ENCODE measurements around the gene ANKRD13A.

Gene ANKRD13A

GRCh38 chr12:110059651-110060000, 60.4 kb downstream of the ANKRD13A start:
- no peaks in the 10 kb centered on the region for H3K79me1 ChIP-seq (replicated peaks; ENCODE audit: low read length, poor library complexity, severe bottlenecking)
- H4K91ac ChIP-seq (ENCODE audit: low read length) = no peak overlapping the region
- peaks cover 6% of the 10 kb centered on the region for H3K4me1 ChIP-seq (ENCODE audit: control insufficient read depth, insufficient read depth, low read depth, low read length)
- WGBS = 98% methylated on average over 2 of the region's 2 CpGs
- peak overlapping the region in 1 of 2 experiments; percentile 60 for H3K4ac ChIP-seq (ENCODE audit: low read depth in 1 of 2, low read length in 2 of 2)
- no peak overlapping the region for H3K23ac ChIP-seq (ENCODE audit: low read length in 2 of 2)
- no peak overlapping the region for H2AK5ac ChIP-seq (ENCODE audit: low read length, severe bottlenecking)
- H2AFZ ChIP-seq (ENCODE audit: low read depth, low read length) = no peak overlapping the region
- H3K4me3 ChIP-seq (ENCODE audit: insufficient read depth in 1 of 2, low read depth in 1 of 2, low read length in 2 of 2) = no peak overlapping the region
- no peak overlapping the region for H2BK120ac ChIP-seq (ENCODE audit: low read depth, low read length)
- H3K27me3 ChIP-seq (ENCODE audit: control insufficient read depth in 1 of 2, insufficient read depth in 1 of 2, low read length in 2 of 2) = no peaks in the 10 kb centered on the region
- H2BK15ac ChIP-seq (ENCODE audit: low read depth, poor library complexity, severe bottlenecking) = peak overlapping the region; percentile 4
- H3K9ac ChIP-seq (ENCODE audit: low read length) = no peak overlapping the region
- H2BK5ac ChIP-seq (ENCODE audit: low read depth, low read length, poor library complexity, severe bottlenecking) = no peak overlapping the region
- no peak overlapping the region for H3K14ac ChIP-seq (ENCODE audit: low read length in 2 of 2)
- peak overlapping the region in 1 of 2 experiments; percentile 45 for H2BK12ac ChIP-seq (ENCODE audit: low read length in 2 of 2)
- no peaks in the 10 kb centered on the region for H3K9me3 ChIP-seq (ENCODE audit: control insufficient read depth, low read length)
- no peak overlapping the region for H3K27ac ChIP-seq (ENCODE audit: low read length, poor library complexity, severe bottlenecking)
- H3K4me2 ChIP-seq (ENCODE audit: low read length, poor library complexity, severe bottlenecking) = no peak overlapping the region
- H4K8ac ChIP-seq (ENCODE audit: low read length) = no peak overlapping the region
- peak overlapping the region in 1 of 2 experiments; percentile 61 for H3K18ac ChIP-seq (ENCODE audit: low read depth in 1 of 2, low read length in 2 of 2)
- no peak for DNase-seq
- no peaks in the 10 kb centered on the region for H3K36me3 ChIP-seq (ENCODE audit: control insufficient read depth in 1 of 2, insufficient read depth in 2 of 2, low read depth in 1 of 2, low read length in 2 of 2)

- no peak overlapping the region for H2AK5ac ChIP-seq (ENCODE audit: low read length, severe bottlenecking)
Measured at GRCh38 chr12:110062241-110062640, 63.0 kb downstream of the ANKRD13A start.

GRCh38 chr12:110065540-110065939, 66.3 kb downstream of the ANKRD13A start:
- Histone ChIP-seq H2BK5ac (ENCODE audit: low read depth, low read length, poor library complexity, severe bottlenecking) (no peak overlapping the region), H4K91ac (ENCODE audit: low read length) (no peak overlapping the region), H3K27ac (ENCODE audit: low read length, poor library complexity, severe bottlenecking) (no peak overlapping the region), H2AK5ac (ENCODE audit: low read length, severe bottlenecking) (no peak overlapping the region), H2BK15ac (ENCODE audit: low read depth, poor library complexity, severe bottlenecking) (no peak overlapping the region), H3K27me3 (ENCODE audit: control insufficient read depth in 1 of 2, insufficient read depth in 1 of 2, low read length in 2 of 2) (no peaks in the 10 kb centered on the region), H3K14ac (ENCODE audit: low read length in 2 of 2) (no peak overlapping the region), H3K4me2 (ENCODE audit: low read length, poor library complexity, severe bottlenecking) (no peak overlapping the region), H2BK120ac (ENCODE audit: low read depth, low read length) (no peak overlapping the region), H2AFZ (ENCODE audit: low read depth, low read length) (no peak overlapping the region), H3K4ac (ENCODE audit: low read depth in 1 of 2, low read length in 2 of 2) (no peak overlapping the region), H3K4me3 (ENCODE audit: insufficient read depth in 1 of 2, low read depth in 1 of 2, low read length in 2 of 2) (no peak overlapping the region), H4K8ac (ENCODE audit: low read length) (no peak overlapping the region), H3K79me1 (replicated peaks; ENCODE audit: low read length, poor library complexity, severe bottlenecking) (no peaks in the 10 kb centered on the region), H3K18ac (ENCODE audit: low read depth in 1 of 2, low read length in 2 of 2) (no peak overlapping the region), H3K4me1 (ENCODE audit: control insufficient read depth, insufficient read depth, low read depth, low read length) (no peaks in the 10 kb centered on the region), H3K36me3 (ENCODE audit: control insufficient read depth in 1 of 2, insufficient read depth in 2 of 2, low read depth in 1 of 2, low read length in 2 of 2) (no peaks in the 10 kb centered on the region), H3K23ac (ENCODE audit: low read length in 2 of 2) (no peak overlapping the region), H2BK12ac (ENCODE audit: low read length in 2 of 2) (no peak overlapping the region), H3K9ac (ENCODE audit: low read length) (no peak overlapping the region), H3K9me3 (ENCODE audit: control insufficient read depth, low read length) (no peaks in the 10 kb centered on the region)
- DNase-seq = no peak
- 86% methylated on average over 2 of the region's 2 CpGs for WGBS

More at GRCh38 chr12:110062241-110062640, 63.0 kb downstream of the ANKRD13A start:
- H3K27ac ChIP-seq (ENCODE audit: low read length, poor library complexity, severe bottlenecking) = no peak overlapping the region
- no peak overlapping the region for H4K91ac ChIP-seq (ENCODE audit: low read length)
- no peak overlapping the region for H2BK5ac ChIP-seq (ENCODE audit: low read depth, low read length, poor library complexity, severe bottlenecking)
- H3K9ac ChIP-seq (ENCODE audit: low read length) = no peak overlapping the region
- H3K4me3 ChIP-seq (ENCODE audit: insufficient read depth in 1 of 2, low read depth in 1 of 2, low read length in 2 of 2) = no peak overlapping the region
- H3K9me3 ChIP-seq (ENCODE audit: control insufficient read depth, low read length) = no peaks in the 10 kb centered on the region
- H3K18ac ChIP-seq (ENCODE audit: low read depth in 1 of 2, low read length in 2 of 2) = no peak overlapping the region
- no peak overlapping the region for H4K8ac ChIP-seq (ENCODE audit: low read length)
- no peak overlapping the region for H2AFZ ChIP-seq (ENCODE audit: low read depth, low read length)
- H3K27me3 ChIP-seq (ENCODE audit: control insufficient read depth in 1 of 2, insufficient read depth in 1 of 2, low read length in 2 of 2) = no peaks in the 10 kb centered on the region
- H3K4me1 ChIP-seq (ENCODE audit: control insufficient read depth, insufficient read depth, low read depth, low read length) = peaks cover 3% of the 10 kb centered on the region
- no peak for DNase-seq
- H2BK120ac ChIP-seq (ENCODE audit: low read depth, low read length) = no peak overlapping the region
- H3K23ac ChIP-seq (ENCODE audit: low read length in 2 of 2) = no peak overlapping the region
- H3K36me3 ChIP-seq (ENCODE audit: control insufficient read depth in 1 of 2, insufficient read depth in 2 of 2, low read depth in 1 of 2, low read length in 2 of 2) = no peaks in the 10 kb centered on the region
- no peak overlapping the region for H3K4ac ChIP-seq (ENCODE audit: low read depth in 1 of 2, low read length in 2 of 2)
- H3K14ac ChIP-seq (ENCODE audit: low read length in 2 of 2) = no peak overlapping the region
- 90% methylated on average over 2 of the region's 2 CpGs for WGBS
- no peak overlapping the region for H2BK12ac ChIP-seq (ENCODE audit: low read length in 2 of 2)
- no peak overlapping the region for H2BK15ac ChIP-seq (ENCODE audit: low read depth, poor library complexity, severe bottlenecking)
- H3K79me1 ChIP-seq (replicated peaks; ENCODE audit: low read length, poor library complexity, severe bottlenecking) = no peaks in the 10 kb centered on the region
- no peak overlapping the region for H3K4me2 ChIP-seq (ENCODE audit: low read length, poor library complexity, severe bottlenecking)

GRCh38 chr12:110067531-110067930, 68.3 kb downstream of the ANKRD13A start:
- Histone ChIP-seq H2BK15ac (ENCODE audit: low read depth, poor library complexity, severe bottlenecking) (no peak overlapping the region), H4K91ac (ENCODE audit: low read length) (no peak overlapping the region), H3K27me3 (ENCODE audit: control insufficient read depth in 1 of 2, insufficient read depth in 1 of 2, low read length in 2 of 2) (no peaks in the 10 kb centered on the region), H2AFZ (ENCODE audit: low read depth, low read length) (no peak overlapping the region), H3K4me2 (ENCODE audit: low read length, poor library complexity, severe bottlenecking) (no peak overlapping the region), H3K23ac (ENCODE audit: low read length in 2 of 2) (no peak overlapping the region), H3K4me3 (ENCODE audit: insufficient read depth in 1 of 2, low read depth in 1 of 2, low read length in 2 of 2) (no peak overlapping the region), H3K9me3 (ENCODE audit: control insufficient read depth, low read length) (no peaks in the 10 kb centered on the region), H2BK5ac (ENCODE audit: low read depth, low read length, poor library complexity, severe bottlenecking) (no peak overlapping the region), H3K27ac (ENCODE audit: low read length, poor library complexity, severe bottlenecking) (no peak overlapping the region), H2BK120ac (ENCODE audit: low read depth, low read length) (no peak overlapping the region), H3K4ac (ENCODE audit: low read depth in 1 of 2, low read length in 2 of 2) (no peak overlapping the region), H2AK5ac (ENCODE audit: low read length, severe bottlenecking) (no peak overlapping the region), H3K79me1 (replicated peaks; ENCODE audit: low read length, poor library complexity, severe bottlenecking) (no peaks in the 10 kb centered on the region), H3K36me3 (ENCODE audit: control insufficient read depth in 1 of 2, insufficient read depth in 2 of 2, low read depth in 1 of 2, low read length in 2 of 2) (no peaks in the 10 kb centered on the region), H3K9ac (ENCODE audit: low read length) (no peak overlapping the region), H3K18ac (ENCODE audit: low read depth in 1 of 2, low read length in 2 of 2) (no peak overlapping the region), H3K14ac (ENCODE audit: low read length in 2 of 2) (no peak overlapping the region), H4K8ac (ENCODE audit: low read length) (no peak overlapping the region), H2BK12ac (ENCODE audit: low read length in 2 of 2) (no peak overlapping the region), H3K4me1 (ENCODE audit: control insufficient read depth, insufficient read depth, low read depth, low read length) (no peaks in the 10 kb centered on the region)
- DNase-seq = no peak
- WGBS = 99% methylated on average over 7 of the region's 7 CpGs

Data from mesenchymal stem cell (in vitro differentiated cells and primary cell).